HG03064 (cell line): ENCODE measurements around the gene HES6.
"Not testable (repeated sequence)": the region's sequence is repeated elsewhere in the genome, so short reads cannot be mapped to it uniquely, and the experiment has no call there.

ENCODE experiments used
- ATAC-seq: cut with Tn5 transposase; IDR thresholded peaks from one replicate; pipeline ENCODE4 v1.9.1; 2021; ENCODE audit warnings: low read depth; ENCODE audit not compliant: unreplicated experiment

HES6 gene

GRCh38 chr2:238274152-238274865 is 34.5 kb upstream of the HES6 start:
- ATAC-seq, result no peak

- not testable (repeated sequence) for ATAC-seq
These were observed 33.6 kb upstream of the HES6 start for GRCh38 chr2:238273433-238273832.

GRCh38 chr2:238272156-238272555 is 32.3 kb upstream of the HES6 start:
- no peak for ATAC-seq

- ATAC-seq, result not testable (repeated sequence)
These were observed 31.8 kb upstream of the HES6 start for GRCh38 chr2:238271686-238272085.

GRCh38 chr2:238271061-238271554 is 31.3 kb upstream of the HES6 start:
- ATAC-seq, result no peak

GRCh38 chr2:238270606-238271005 is 30.8 kb upstream of the HES6 start:
- no peak for ATAC-seq

GRCh38 chr2:238269741-238270140 is 29.9 kb upstream of the HES6 start:
- no peak for ATAC-seq

- ATAC-seq, result no peak
These were observed 28.2 kb upstream of the HES6 start for GRCh38 chr2:238267884-238268680.

GRCh38 chr2:238267341-238267710 is 27.5 kb upstream of the HES6 start:
- no peak for ATAC-seq

GRCh38 chr2:238265605-238266004 is 25.8 kb upstream of the HES6 start:
- ATAC-seq, result no peak

- no peak for ATAC-seq
These were observed 24.2 kb upstream of the HES6 start for GRCh38 chr2:238264072-238264460.

- no peak for ATAC-seq
These were observed 23.6 kb upstream of the HES6 start for GRCh38 chr2:238263204-238264071.

GRCh38 chr2:238262496-238263122 is 22.8 kb upstream of the HES6 start:
- no peak for ATAC-seq

- no peak for ATAC-seq
These were observed 22.0 kb upstream of the HES6 start for GRCh38 chr2:238261718-238262375.

- ATAC-seq, result no peak
These were observed 21.0 kb upstream of the HES6 start for GRCh38 chr2:238260883-238261282.

GRCh38 chr2:238259061-238260020 is 19.5 kb upstream of the HES6 start:
- ATAC-seq, result no peak

- ATAC-seq, result no peak
These were observed 18.2 kb upstream of the HES6 start for GRCh38 chr2:238257786-238258700.

GRCh38 chr2:238256594-238257104 is 16.8 kb upstream of the HES6 start:
- no peak for ATAC-seq
